ENCODE measurements around the gene MPL. TPM values are rescaled to one million over a fixed set of nuclear protein-coding genes. Genes with fewer than 3 reads are reported as not detected.

The MPL gene
- total RNA-seq, 1 donor from 2014 or later = 0.82 TPM

DNA sequence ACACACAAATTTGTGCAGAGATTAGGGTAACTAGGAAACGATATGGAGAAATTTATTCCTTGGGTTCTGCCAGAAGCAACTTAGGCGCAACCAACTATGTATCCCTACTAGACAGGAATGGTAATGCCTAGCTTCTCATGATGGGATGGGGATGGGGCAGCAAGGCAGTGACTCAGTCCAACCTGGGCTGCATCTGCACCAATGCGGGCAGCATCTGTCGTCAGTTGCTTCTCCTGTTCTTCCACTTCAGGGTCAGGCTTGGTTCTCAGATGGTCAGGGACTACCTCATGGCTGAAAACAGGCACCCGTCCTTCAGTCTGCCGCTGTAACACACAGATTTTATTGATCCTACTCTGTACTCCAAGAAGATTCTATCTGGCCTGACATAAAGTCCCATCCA, 49.1 kb downstream of the MPL start:
- H3K4me3 ChIP-seq = no peak overlapping the region
- TF ChIP-seq, protein P1, sequence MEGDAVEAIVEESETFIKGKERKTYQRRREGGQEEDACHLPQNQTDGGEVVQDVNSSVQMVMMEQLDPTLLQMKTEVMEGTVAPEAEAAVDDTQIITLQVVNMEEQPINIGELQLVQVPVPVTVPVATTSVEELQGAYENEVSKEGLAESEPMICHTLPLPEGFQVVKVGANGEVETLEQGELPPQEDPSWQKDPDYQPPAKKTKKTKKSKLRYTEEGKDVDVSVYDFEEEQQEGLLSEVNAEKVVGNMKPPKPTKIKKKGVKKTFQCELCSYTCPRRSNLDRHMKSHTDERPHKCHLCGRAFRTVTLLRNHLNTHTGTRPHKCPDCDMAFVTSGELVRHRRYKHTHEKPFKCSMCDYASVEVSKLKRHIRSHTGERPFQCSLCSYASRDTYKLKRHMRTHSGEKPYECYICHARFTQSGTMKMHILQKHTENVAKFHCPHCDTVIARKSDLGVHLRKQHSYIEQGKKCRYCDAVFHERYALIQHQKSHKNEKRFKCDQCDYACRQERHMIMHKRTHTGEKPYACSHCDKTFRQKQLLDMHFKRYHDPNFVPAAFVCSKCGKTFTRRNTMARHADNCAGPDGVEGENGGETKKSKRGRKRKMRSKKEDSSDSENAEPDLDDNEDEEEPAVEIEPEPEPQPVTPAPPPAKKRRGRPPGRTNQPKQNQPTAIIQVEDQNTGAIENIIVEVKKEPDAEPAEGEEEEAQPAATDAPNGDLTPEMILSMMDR (IDR thresholded peaks at IDR 0.05; ENCODE audit: borderline replicate concordance) = no peak
- H3K4me1 ChIP-seq = peaks cover 66% of the 10 kb centered on the region
- no peak for DNase-seq
- H3K27me3 ChIP-seq (ENCODE audit: low read depth) = no peaks in the 10 kb centered on the region
- peaks cover 52% of the 10 kb centered on the region for H3K36me3 ChIP-seq
- no peaks in the 10 kb centered on the region for H3K9me3 ChIP-seq (replicated peaks)
- H3K27ac ChIP-seq (replicated peaks) = no peak overlapping the region
- intact Hi-C loops (cut with micrococcal nuclease) = loop anchor here (10.0 kb wide), 1 partner anchor 162 kb away; no protein-coding TSS in a partner anchor

DNA sequence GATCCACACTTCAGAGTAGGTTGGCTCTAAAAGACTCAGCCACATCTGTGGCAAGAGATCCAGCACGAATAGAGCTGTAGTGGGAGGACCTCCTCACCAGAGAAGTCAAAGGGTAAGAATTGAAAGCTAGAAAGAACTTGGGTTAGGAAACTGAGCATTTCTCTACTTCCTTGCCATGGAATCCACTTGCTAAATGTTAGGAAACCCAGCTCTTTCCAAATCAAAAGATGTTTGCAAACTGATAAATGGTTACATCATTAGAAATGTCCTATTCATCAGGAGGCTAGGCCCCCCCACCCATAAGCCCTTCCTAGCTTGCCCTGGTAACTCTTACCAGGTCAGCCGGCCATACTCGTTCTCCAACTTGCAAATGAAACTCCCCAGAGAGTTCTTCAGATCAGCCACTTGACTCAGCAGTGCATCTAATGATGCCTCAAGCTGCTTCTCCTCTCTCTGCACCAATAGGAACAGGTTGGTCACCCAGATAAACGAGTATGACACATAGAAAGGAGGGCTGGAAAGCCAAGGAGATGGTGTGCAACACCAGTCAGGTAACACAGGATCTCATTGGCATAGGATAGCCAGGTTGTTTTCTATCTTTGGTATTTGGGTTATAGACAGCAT, 50.5 kb downstream of the MPL start:
- intact Hi-C loops (cut with micrococcal nuclease) = loop anchor here (10.0 kb wide), 1 partner anchor 163 kb away; no protein-coding TSS in a partner anchor
- Histone ChIP-seq H3K27ac (replicated peaks) (no peak overlapping the region), H3K36me3 (peaks cover 45% of the 10 kb centered on the region), H3K4me1 (peaks cover 52% of the 10 kb centered on the region), H3K9me3 (replicated peaks) (no peaks in the 10 kb centered on the region), H3K27me3 (ENCODE audit: low read depth) (no peaks in the 10 kb centered on the region), H3K4me3 (peak overlapping the region; percentile 90)
- TF ChIP-seq, protein P1 (IDR thresholded peaks at IDR 0.05; ENCODE audit: borderline replicate concordance) = no peak
- DNase-seq = no peak

DNA sequence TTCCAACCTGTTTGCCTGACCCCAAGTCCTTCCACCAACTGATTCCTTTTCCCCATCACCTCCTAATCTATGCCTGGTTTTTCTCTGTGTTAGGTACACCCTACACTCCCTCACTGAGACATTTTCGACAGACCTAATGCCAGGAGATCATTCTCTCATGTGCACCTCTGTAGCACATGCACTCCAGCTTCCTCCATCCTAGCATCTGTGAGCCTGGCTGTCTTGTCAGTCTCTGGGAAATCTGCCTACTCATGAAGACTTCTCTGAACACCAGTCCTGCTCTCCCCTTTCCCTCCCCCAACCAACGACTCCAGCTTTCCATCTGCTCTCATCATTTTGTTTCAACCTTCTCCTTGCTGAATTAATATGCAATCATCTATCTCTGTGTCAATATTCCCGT, 51.0 kb downstream of the MPL start:
- Histone ChIP-seq H3K4me3 (peak overlapping the region; percentile 90), H3K27ac (replicated peaks) (no peak overlapping the region), H3K9me3 (replicated peaks) (no peaks in the 10 kb centered on the region), H3K4me1 (peaks cover 47% of the 10 kb centered on the region), H3K36me3 (peaks cover 39% of the 10 kb centered on the region), H3K27me3 (ENCODE audit: low read depth) (no peaks in the 10 kb centered on the region)
- TF ChIP-seq, protein P1 (IDR thresholded peaks at IDR 0.05; ENCODE audit: borderline replicate concordance) = no peak
- intact Hi-C loops (cut with micrococcal nuclease) = loop anchor here (10.0 kb wide), 1 partner anchor 164 kb away; no protein-coding TSS in a partner anchor
- no peak for DNase-seq

DNA sequence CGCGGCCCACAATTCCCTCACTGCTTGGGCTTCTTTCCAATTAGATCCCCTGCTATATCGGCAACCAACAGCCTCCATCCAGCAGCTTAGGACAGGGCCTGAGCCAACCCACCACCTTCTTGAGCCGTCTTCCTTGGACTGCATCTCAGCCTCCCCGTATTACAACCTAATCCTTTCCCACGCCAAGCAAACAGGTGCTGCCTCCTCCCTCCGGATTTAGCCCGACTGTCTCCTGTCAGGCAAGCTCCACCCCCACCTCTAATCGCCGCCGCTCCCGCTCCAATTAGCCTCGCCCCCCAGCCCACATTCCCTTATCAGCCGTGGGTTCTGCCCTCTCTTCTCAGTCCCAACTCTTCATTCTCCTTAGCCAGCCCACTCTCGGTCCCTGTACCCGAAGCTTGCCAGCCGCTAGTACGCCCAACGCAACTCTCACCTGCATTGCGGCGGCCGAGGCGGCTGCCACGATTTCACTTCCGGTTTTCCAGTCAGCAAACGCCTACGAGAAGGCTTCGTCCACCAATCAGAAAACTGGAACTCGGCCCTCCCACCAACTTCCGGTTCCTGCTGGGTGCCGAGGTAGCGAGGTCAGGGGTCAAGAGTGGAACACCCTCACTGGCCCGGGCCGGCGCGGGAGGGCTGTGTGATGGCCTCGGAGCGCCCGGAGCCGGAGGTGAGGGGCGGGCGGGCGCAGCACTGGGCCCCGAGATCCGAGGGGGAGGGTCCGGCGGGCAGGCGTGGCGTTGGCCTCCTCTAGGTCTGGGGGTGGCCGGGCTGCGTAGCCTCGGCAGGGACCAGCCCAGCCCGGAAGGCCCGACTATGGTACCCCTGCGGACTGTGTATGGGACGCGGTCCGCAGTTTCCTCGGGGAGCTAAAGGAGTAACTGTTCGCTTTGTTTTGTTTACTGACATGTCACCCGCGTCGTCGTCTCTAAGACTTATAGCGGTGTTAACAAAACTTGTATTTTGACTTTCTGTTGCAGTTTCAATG, 52.0 kb downstream of the MPL start, which contains the start of the genes MED8 and SZT2:
TSS of gene MED8 (minus strand) at position 475 of the 988 bp plus-strand sequence. CDS start at position 439, 36 bp downstream.
TSS of gene SZT2 (plus strand) at position 574 of the 988 bp plus-strand sequence. CDS start at position 644, 70 bp downstream.
- Histone ChIP-seq H3K27me3 (ENCODE audit: low read depth) (no peaks in the 10 kb centered on the region), H3K9me3 (replicated peaks) (no peaks in the 10 kb centered on the region), H3K36me3 (peaks cover 35% of the 10 kb centered on the region), H3K4me3 (peak within 1 kb of the TSS; percentile 90), H3K27ac (replicated peaks) (peak within 1 kb of the TSS; percentile 89), H3K4me1 (peaks cover 44% of the 10 kb centered on the region)
- TF ChIP-seq, protein P1 (IDR thresholded peaks at IDR 0.05; ENCODE audit: borderline replicate concordance) = no peak
- intact Hi-C loops (cut with micrococcal nuclease) = loop anchor here (10.0 kb wide), 1 partner anchor 165 kb away; no protein-coding TSS in a partner anchor
- DNase-seq = peak; percentile 95

DNA sequence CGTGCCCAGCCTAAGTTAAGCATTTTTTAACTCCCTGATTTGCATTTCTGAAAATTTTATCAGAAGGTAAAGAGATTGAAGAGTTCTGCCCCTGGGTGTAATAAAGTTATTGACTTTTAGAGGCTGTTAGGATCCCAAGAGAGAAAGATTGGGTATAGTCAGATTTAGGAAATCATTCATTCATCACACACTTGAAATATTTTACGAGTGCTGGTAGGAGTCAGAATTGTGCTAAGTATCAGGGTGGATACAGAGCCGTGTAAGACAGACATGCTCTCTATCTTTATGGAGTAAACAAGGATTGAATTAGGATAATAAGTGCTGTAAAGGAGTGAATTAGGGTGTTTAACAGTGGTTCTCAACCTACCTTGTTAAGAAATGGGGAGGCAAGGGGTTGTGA, 55.1 kb downstream of the MPL start:
- Histone ChIP-seq H3K4me3 (no peak overlapping the region), H3K36me3 (peaks cover 20% of the 10 kb centered on the region), H3K27me3 (ENCODE audit: low read depth) (no peaks in the 10 kb centered on the region), H3K27ac (replicated peaks) (no peak overlapping the region), H3K9me3 (replicated peaks) (no peaks in the 10 kb centered on the region), H3K4me1 (peaks cover 37% of the 10 kb centered on the region)
- intact Hi-C loops (cut with micrococcal nuclease) = no loop called here
- TF ChIP-seq, protein P1 (IDR thresholded peaks at IDR 0.05; ENCODE audit: borderline replicate concordance) = no peak
- no peak for DNase-seq
